Astrocyte of the hippocampus (primary cell): Measurements from ENCODE around the gene CTDSP2.
"Not testable (repeated sequence)": the region's sequence is repeated elsewhere in the genome, so short reads cannot be mapped to it uniquely, and the experiment has no call there.

Source experiments
- DNase-seq: peaks from one replicate; pipeline ENCODE4 v3.0.0; 2011; ENCODE audit warnings: low read depth, low spot score

CTDSP2 gene

GRCh38 chr12:57846577-57847319 is at the start of gene CTDSP2:
TSS of gene CTDSP2 (minus strand) at chr12:57846729. CDS start at chr12:57846435, 294 bp downstream.
- DNase-seq = peak; percentile 99

GRCh38 chr12:57896115-57896433 is 49.5 kb upstream of the CTDSP2 start:
- peak; percentile 36 for DNase-seq

- DNase-seq = no peak
Measured at GRCh38 chr12:57895389-57896114, 49.0 kb upstream of the CTDSP2 start.

- no peak for DNase-seq
Measured at GRCh38 chr12:57894399-57895292, 48.1 kb upstream of the CTDSP2 start.

- peak; percentile 94 for DNase-seq
Measured at GRCh38 chr12:57893431-57894353, 47.2 kb upstream of the CTDSP2 start.

- DNase-seq = no peak
Measured at GRCh38 chr12:57892232-57892972, 45.9 kb upstream of the CTDSP2 start.

- DNase-seq = no peak
Measured at GRCh38 chr12:57891542-57892228, 45.2 kb upstream of the CTDSP2 start.

- peak; percentile 23 for DNase-seq
Measured at GRCh38 chr12:57890191-57891115, 43.9 kb upstream of the CTDSP2 start.

GRCh38 chr12:57889500-57889989 is 43.0 kb upstream of the CTDSP2 start:
- no peak for DNase-seq

GRCh38 chr12:57888409-57889157 is 42.1 kb upstream of the CTDSP2 start:
- DNase-seq = peak; percentile 68

GRCh38 chr12:57887631-57888408 is 41.3 kb upstream of the CTDSP2 start:
- peak; percentile 78 for DNase-seq

GRCh38 chr12:57886964-57887363 is 40.4 kb upstream of the CTDSP2 start:
- not testable (repeated sequence) for DNase-seq

GRCh38 chr12:57886542-57886941 is 40.0 kb upstream of the CTDSP2 start:
- DNase-seq = no peak

GRCh38 chr12:57885207-57885606 is 38.7 kb upstream of the CTDSP2 start:
- no peak for DNase-seq

- no peak for DNase-seq
Measured at GRCh38 chr12:57883700-57884099, 37.2 kb upstream of the CTDSP2 start.

GRCh38 chr12:57883057-57883456 is 36.5 kb upstream of the CTDSP2 start:
- DNase-seq = no peak

- no peak for DNase-seq
Measured at GRCh38 chr12:57882575-57882974, 36.0 kb upstream of the CTDSP2 start.
